Liver (tissue), 3 donors: ENCODE results near the gene UBE2D4.

ENCODE experiments used
- ATF3 ChIP-seq: IDR thresholded peaks from 2 replicates; pipeline ENCODE4 v1.6.1; 2016; ENCODE audit warnings: antibody characterized with exemption
- CTCF ChIP-seq: fragments of 150-350 bp; IDR thresholded peaks from 2 replicates; pipeline ENCODE4 v1.5.1; 2017; ENCODE audit warnings: improper control_type of control experiment, low read depth, low read length; ENCODE audit not compliant: missing input control
- EGR1 ChIP-seq, 2 donors: IDR thresholded peaks; 2 replicates each; pipeline ENCODE4 v1.6.1; 2016 to 2018; ENCODE audit warnings: antibody characterized with exemption in 2 of 2, low read depth in 2 of 2
- FOXA1 ChIP-seq: IDR thresholded peaks from 2 replicates; pipeline ENCODE4 v1.6.1; 2016; ENCODE audit warnings: antibody characterized with exemption
- FOXA2 ChIP-seq: IDR thresholded peaks from 2 replicates; pipeline ENCODE4 v1.6.1; 2016; ENCODE audit warnings: antibody characterized with exemption
- JUND ChIP-seq, 2 donors: IDR thresholded peaks; 2 replicates each; pipeline ENCODE4 v1.6.1; 2016; ENCODE audit warnings: antibody characterized with exemption in 2 of 2
- MAX ChIP-seq: IDR thresholded peaks from 2 replicates; pipeline ENCODE4 v1.6.1; 2016; ENCODE audit warnings: antibody characterized with exemption
- RAD21 ChIP-seq, 2 donors: IDR thresholded peaks; 2 replicates each; pipeline ENCODE4 v1.6.1; 2016; ENCODE audit warnings: antibody characterized with exemption in 2 of 2, mild to moderate bottlenecking in 2 of 2
- REST ChIP-seq: IDR thresholded peaks from 2 replicates; pipeline ENCODE4 v1.6.1; 2016; ENCODE audit warnings: antibody characterized with exemption, mild to moderate bottlenecking
- RXRA ChIP-seq, 2 donors: IDR thresholded peaks; 2 replicates each; pipeline ENCODE4 v1.6.1; 2017 to 2018; ENCODE audit warnings: antibody characterized with exemption in 2 of 2, mild to moderate bottlenecking in 1 of 2
- SP1 ChIP-seq: IDR thresholded peaks from 2 replicates; pipeline ENCODE4 v1.6.1; 2018; ENCODE audit warnings: antibody characterized with exemption, mild to moderate bottlenecking
- TAF1 ChIP-seq: conservative IDR thresholded peaks from 2 replicates; pipeline ENCODE4 v1.6.1; 2016; ENCODE audit warnings: antibody characterized with exemption, mild to moderate bottlenecking
- YY1 ChIP-seq: IDR thresholded peaks from 2 replicates; pipeline ENCODE4 v1.6.1; 2016; ENCODE audit warnings: antibody characterized with exemption, mild to moderate bottlenecking
- ZBTB33 ChIP-seq: IDR thresholded peaks from 2 replicates; pipeline ENCODE4 v1.6.1; 2016; ENCODE audit warnings: antibody characterized with exemption
- donor health status: healthy.
- donor health status: healthy.

- TF ChIP-seq TAF1 (no peak), CTCF (no peak), RAD21 (IDR thresholded peaks at IDR 0.05) (no peak), FOXA1 (no peak), ATF3 (no peak), JUND (IDR thresholded peaks at IDR 0.05) (no peak), MAX (no peak), REST (no peak), YY1 (no peak), EGR1 (IDR thresholded peaks at IDR 0.05; ENCODE audit: low read depth in 2 of 2) (no peak), RXRA (IDR thresholded peaks at IDR 0.05) (no peak), ZBTB33 (no peak), FOXA2 (no peak), SP1 (no peak)
These were observed 18.1 kb downstream of the UBE2D4 start for GRCh38 chr7:43944286-43944685.
